ENCODE measurements around the gene STXBP5. TPM values are rescaled to one million over a fixed set of nuclear protein-coding genes. Genes with fewer than 3 reads are reported as not detected.

The STXBP5 gene
- total and polyA plus RNA-seq, 9 of the 15 experiments (the other 6 are each of a cell fraction or from before 2014, with no cell fraction given) = 23.3 to 172 (median 71.5) TPM

GRCh38 chr6:147159536-147160374 lies 44.5 kb upstream of the STXBP5 start (continued):
- TF ChIP-seq RFX5 (IDR thresholded peaks at IDR 0.05; ENCODE audit: low read depth, low read length) (no peak), ETS1 (conservative IDR thresholded peaks at IDR 0.05; ENCODE audit: control insufficient read depth, low read depth, low read length) (no peak)

- 11% methylated on average over 1 of the region's 1 CpG for WGBS (ENCODE audit: insufficient coverage, low coverage, missing lambda C conversion rate)
- Histone ChIP-seq H3K4me2 (ENCODE audit: insufficient read depth, low read length) (no peak overlapping the region), H3K4me3 (no peak overlapping the region), H3K9me3 (replicated peaks; ENCODE audit: control insufficient read depth, insufficient read depth, low read depth, low read length) (peaks cover 6% of the 10 kb centered on the region), H2AFZ (ENCODE audit: low read depth, low read length) (peak overlapping the region; percentile 75; the same call in 1 of the 2 replicates), H3K27ac (ENCODE audit: extremely low read depth, low read depth, low read length) (peak overlapping the region; percentile 86; the same call in 2 of the 3 replicates), H3K36me3 (ENCODE audit: control insufficient read depth, insufficient read depth, low read length) (peaks cover 16% of the 10 kb centered on the region), H3K27me3 (ENCODE audit: control insufficient read depth in 2 of 2, insufficient read depth in 2 of 2, low read length in 2 of 2) (no peaks in the 10 kb centered on the region), H3K79me2 (ENCODE audit: control insufficient read depth, insufficient read depth, low read length) (no peaks in the 10 kb centered on the region), H4K20me1 (replicated peaks; ENCODE audit: control insufficient read depth, insufficient read depth, low read length) (no peaks in the 10 kb centered on the region), H3K9ac (ENCODE audit: insufficient read depth in 1 of 2, low read depth in 2 of 2, low read length in 2 of 2) (peak overlapping the region in 1 of 2 experiments; percentile 68; a peak in 1 of 4 replicates), H3K4me1 (replicated peaks in 1 of 2; ENCODE audit: control insufficient read depth in 2 of 2, insufficient read depth in 2 of 2, low read length in 2 of 2) (peaks cover 10 to 64% of the 10 kb centered on the region in 2 experiments), H3K9me1 (ENCODE audit: control insufficient read depth, insufficient read depth, low read length) (no peaks in the 10 kb centered on the region)
- DNase-seq (ENCODE audit: extremely low read depth in 1 of 4, low spot score in 3 of 4) (no peak), ATAC-seq (no peak), FAIRE-seq (no peak)
- CTCF ChIA-PET (ENCODE audit: low intra/inter-chr PET ratio) = no interaction called here
- BruUV-seq (replicated peaks) = no TSS peak
- POLR2A ChIA-PET = interaction anchor here (1.0 to 1.2 kb wide), 3 partner anchors 10 to 41 kb away, joined by 3 to 4 read pairs (median 3); no protein-coding TSS in a partner anchor
- intact Hi-C loops (cut with micrococcal nuclease) = loop anchor here (5.0 kb wide), 1 partner anchor 248 kb away; no protein-coding TSS in a partner anchor
- in situ Hi-C loops (cut with MboI) = no loop called here
- TF ChIP-seq ELF2 (CRISPR knock-in tag; IDR thresholded peaks at IDR 0.05) = no peak
- 0 out of 2 replicates have a peak, but pooled peaks have one; percentile 16 for TF ChIP-seq RAD51 (IDR thresholded peaks at IDR 0.05; ENCODE audit: borderline replicate concordance, low read depth)
- no peak for TF ChIP-seq ZBTB43 (CRISPR knock-in tag; IDR thresholded peaks at IDR 0.05)
- TF ChIP-seq ZNF316 (IDR thresholded peaks at IDR 0.05) = peak; percentile 73
- 0 out of 2 replicates have a peak, but pooled peaks have one; percentile 6 for TF ChIP-seq KHSRP (IDR thresholded peaks at IDR 0.05)
- TF ChIP-seq THRA (IDR thresholded peaks at IDR 0.05) = 0 out of 2 replicates have a peak, but pooled peaks have one; percentile 28
- no peak for TF ChIP-seq E2F8 (IDR thresholded peaks at IDR 0.05; ENCODE audit: low read depth, partially characterized antibody)
- TF ChIP-seq KDM4B (IDR thresholded peaks at IDR 0.05; ENCODE audit: borderline replicate concordance in 2 of 2, low read depth in 1 of 2) = 0 out of 4 replicates have a peak, but pooled peaks of 1 of the 2 experiments have one; percentile 68
- peak; percentile 64 for TF ChIP-seq C11orf30 (IDR thresholded peaks at IDR 0.05; ENCODE audit: low read depth)
- TF ChIP-seq NFE2L1 (tag; IDR thresholded peaks at IDR 0.05; ENCODE audit: borderline replicate concordance, low read depth) = 0 out of 2 replicates have a peak, but pooled peaks have one; percentile 19
These were observed 43.6 kb upstream of the STXBP5 start for GRCh38 chr6:147160593-147160992.

All from K562 (cell line).